Common myeloid progenitor, CD34-positive (primary cell): Measurements from ENCODE around the gene OSCP1.
A peak's percentile ranks its signal among the peaks of the same experiment; 100 is the strongest.

Experiments used
- CTCF ChIA-PET: fragments of 350-600 bp; sonication (Branson Sonifier 250); formaldehyde crosslinking; loops from one replicate; lab custom pipeline; 2021; ENCODE audit warnings: antibody characterized with exemption; lab: Charles Lee
- POLR2A ChIA-PET: fragments of 350-600 bp; sonication (Branson Sonifier 250); formaldehyde crosslinking; loops from one replicate; lab custom pipeline; 2021; ENCODE audit warnings: antibody characterized with exemption; lab: Charles Lee
- DNase-seq, 3 donors: peaks; one replicate each; pipeline versions ENCODE4 v3.0.0 to v3.0.0-alpha.2; 2013
- H3K27ac ChIP-seq, 2 experiments: 1 replicate in 1 of 2; 2 replicates in 1 of 2; pipeline ENCODE4 v1.7.0; 2013; ENCODE audit warnings: inconsistent platforms in 2 of 2, low read length in 2 of 2, mild to moderate bottlenecking in 2 of 2, low read depth in 1 of 2, moderate library complexity in 1 of 2; ENCODE audit not compliant: severe bottlenecking in 2 of 2, insufficient read depth in 1 of 2, poor library complexity in 1 of 2
- H3K27me3 ChIP-seq, 5 experiments: replicated peaks in 2 of 5; 1 replicate in 3 of 5; 2 replicates in 2 of 5; pipeline versions ENCODE4 v1.6.1 to v1.7.0; 2013; ENCODE audit warnings: low read length in 4 of 5, mild to moderate bottlenecking in 2 of 5, moderate library complexity in 2 of 5, inconsistent platforms in 1 of 5; ENCODE audit not compliant: insufficient read depth in 5 of 5, control insufficient read depth in 4 of 5
- H3K36me3 ChIP-seq, 4 experiments: 1 replicate in 2 of 4; 2 replicates in 2 of 4; pipeline versions ENCODE4 v1.6.1 to v1.7.0; 2013; ENCODE audit warnings: low read length in 3 of 4, control low read depth in 1 of 4, mild to moderate bottlenecking in 1 of 4; ENCODE audit not compliant: control insufficient read depth in 4 of 4, insufficient read depth in 4 of 4
- H3K4me1 ChIP-seq, 4 experiments: 1 replicate in 3 of 4; 2 replicates in 1 of 4; pipeline versions ENCODE4 v1.6.1 to v1.7.1; 2013; ENCODE audit warnings: low read length in 3 of 4, mild to moderate bottlenecking in 3 of 4, control low read depth in 1 of 4, inconsistent platforms in 1 of 4, moderate library complexity in 1 of 4; ENCODE audit not compliant: control insufficient read depth in 4 of 4, insufficient read depth in 4 of 4; ENCODE audit errors: control extremely low read depth in 1 of 4
- H3K4me3 ChIP-seq, 7 experiments: 1 replicate in 4 of 7; 2 replicates in 3 of 7; pipeline versions ENCODE4 v1.5.1 to v1.7.0; 2013; ENCODE audit warnings: mild to moderate bottlenecking in 7 of 7, low read length in 6 of 7, moderate library complexity in 6 of 7, inconsistent platforms in 2 of 7, low read depth in 2 of 7, control low read depth in 1 of 7; ENCODE audit not compliant: insufficient read depth in 4 of 7, control insufficient read depth in 1 of 7; ENCODE audit errors: extremely low read depth in 1 of 7
- H3K9me3 ChIP-seq, 5 experiments: 1 replicate in 4 of 5; 2 replicates in 1 of 5; pipeline versions ENCODE4 v1.6.1 to v1.7.1; 2013; ENCODE audit warnings: low read length in 4 of 5, mild to moderate bottlenecking in 2 of 5, inconsistent platforms in 1 of 5, low read depth in 1 of 5, moderate library complexity in 1 of 5; ENCODE audit not compliant: control insufficient read depth in 4 of 5, insufficient read depth in 2 of 5; ENCODE audit errors: control extremely low read depth in 1 of 5
- WGBS: methylation state at CpG from one replicate; pipeline ENCODE4 v1.1.5; 2013; ENCODE audit not compliant: insufficient coverage; 5-methylcytosine and 5-hydroxymethylcytosine counted together

Gene OSCP1

GRCh38 chr1:36415661-36416326, 34.5 kb downstream of the OSCP1 start:
- CTCF ChIA-PET = interaction anchor here (0.7 to 5.8 kb wide), 2 partner anchors 49 to 72 kb away, joined by 3 to 86 read pairs; no protein-coding TSS in a partner anchor
- POLR2A ChIA-PET = no interaction called here
- Histone ChIP-seq H3K9me3 (peaks cover 0 to 4% (median 0%) of the 10 kb centered on the region in 5 experiments), H3K4me1 (peaks cover 4 to 11% (median 6%) of the 10 kb centered on the region in 4 experiments), H3K27me3 (no peaks in the 10 kb centered on the region), H3K36me3 (no peaks in the 10 kb centered on the region), H3K4me3 (no peak overlapping the region), H3K27ac (no peak overlapping the region)
- WGBS = 100% methylated on average over 13 of the region's 15 CpGs
- no peak for DNase-seq

GRCh38 chr1:36414384-36414783, 35.9 kb downstream of the OSCP1 start:
- Histone ChIP-seq H3K9me3 (peaks cover 0 to 4% (median 0%) of the 10 kb centered on the region in 5 experiments), H3K36me3 (peaks cover 0 to 2% (median 0%) of the 10 kb centered on the region in 4 experiments), H3K4me3 (no peak overlapping the region), H3K27ac (no peak overlapping the region), H3K4me1 (peaks cover 0 to 6% (median 3%) of the 10 kb centered on the region in 4 experiments), H3K27me3 (no peaks in the 10 kb centered on the region)
- no peak for DNase-seq
- 89% methylated on average over 3 of the region's 4 CpGs for WGBS
- ChIA-PET CTCF (interaction anchor here (1.2 to 4.1 kb wide), 4 partner anchors 30 to 72 kb away, joined by 3 to 23 read pairs (median 6); no protein-coding TSS in a partner anchor), POLR2A (no interaction called here)

DNA sequence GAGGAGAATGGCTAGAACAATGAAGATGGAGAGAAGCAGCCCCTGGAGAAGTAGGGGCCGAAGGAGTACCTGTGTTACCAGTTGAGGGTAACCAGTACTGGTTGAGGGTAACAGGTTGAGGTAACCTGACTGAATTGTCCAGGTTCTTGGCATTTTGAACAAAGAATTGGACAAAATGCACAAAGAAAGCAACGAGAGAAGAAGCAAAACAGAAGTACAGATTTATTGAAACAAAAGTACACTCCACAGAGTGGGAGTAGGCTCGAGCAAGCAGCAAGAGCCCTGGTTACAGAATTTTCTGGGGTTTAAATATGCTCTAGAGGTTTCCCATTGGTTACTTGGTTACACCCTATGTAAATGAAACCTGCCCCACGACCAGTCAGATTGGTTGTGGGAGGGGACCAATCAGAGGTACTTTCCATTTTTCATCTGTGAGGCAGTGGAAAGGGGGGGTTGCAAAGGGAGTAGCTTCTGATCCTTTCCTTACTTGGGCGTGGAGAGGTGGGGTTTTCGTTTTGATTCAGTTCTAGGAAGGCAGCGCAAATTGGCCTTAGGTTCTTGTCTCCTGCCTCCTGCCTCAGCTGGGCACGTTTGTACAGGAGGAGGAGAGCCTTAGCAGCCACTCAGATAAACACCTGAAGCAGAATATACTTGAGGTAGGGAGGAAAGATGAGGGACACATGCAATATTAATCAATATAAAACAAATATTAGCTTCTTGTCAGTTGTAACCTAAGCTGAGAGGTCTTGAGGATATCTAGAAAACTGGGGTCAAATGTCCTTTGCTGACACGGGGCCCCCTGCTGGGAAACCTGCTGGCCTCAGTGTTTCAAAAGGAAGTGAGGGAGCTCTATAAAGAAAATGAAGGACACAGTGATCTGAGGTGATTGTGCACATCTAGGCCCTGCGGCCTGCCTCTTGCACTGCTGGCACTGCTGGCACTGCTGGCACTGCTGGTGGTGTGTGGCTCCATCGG, 38.3 kb downstream of the OSCP1 start:
- Histone ChIP-seq H3K36me3 (peaks cover 0 to 5% (median 2%) of the 10 kb centered on the region in 4 experiments), H3K4me3 (peak overlapping the region in 1 of 7 experiments; percentile 4), H3K9me3 (peaks cover 0 to 4% (median 0%) of the 10 kb centered on the region in 5 experiments), H3K4me1 (peaks cover 0 to 6% (median 3%) of the 10 kb centered on the region in 4 experiments), H3K27me3 (no peaks in the 10 kb centered on the region), H3K27ac (no peak overlapping the region)
- peak; percentile 47 to 86 (median 78) for DNase-seq
- CTCF ChIA-PET = interaction anchor here (0.6 to 4.1 kb wide), 10 partner anchors 8 to 70 kb away, joined by 3 to 23 read pairs (median 5); no protein-coding TSS in a partner anchor
- POLR2A ChIA-PET = interaction anchor here (0.7 kb wide), 1 partner anchor 47 kb away, joined by 4 read pairs; no protein-coding TSS in a partner anchor
- WGBS = 93% methylated on average over 4 of the region's 11 CpGs

DNA sequence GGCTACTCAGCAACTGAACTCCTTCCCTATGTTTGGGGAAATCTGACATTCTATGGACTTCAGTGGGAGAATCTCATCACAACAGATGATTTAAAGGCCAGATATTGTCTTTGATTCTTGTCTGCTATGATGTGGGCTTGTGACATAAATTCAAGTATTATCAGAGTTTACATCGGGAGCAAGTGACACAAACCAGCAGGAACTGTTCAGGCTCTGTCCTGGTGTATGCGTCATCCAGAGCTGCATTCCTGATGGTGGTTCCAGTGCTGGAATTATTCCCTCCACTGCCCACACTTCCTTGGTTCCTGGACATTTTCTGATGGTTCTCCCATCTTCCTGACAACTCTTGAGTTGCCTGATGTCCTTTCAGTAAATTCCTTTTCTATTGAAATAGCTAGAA, 41.8 kb downstream of the OSCP1 start:
- Histone ChIP-seq H3K9me3 (no peaks in the 10 kb centered on the region), H3K27me3 (no peaks in the 10 kb centered on the region), H3K36me3 (peaks cover 0 to 7% (median 2%) of the 10 kb centered on the region in 4 experiments), H3K4me3 (no peak overlapping the region), H3K4me1 (peaks cover 0 to 6% (median 3%) of the 10 kb centered on the region in 4 experiments), H3K27ac (no peak overlapping the region)
- ChIA-PET CTCF (interaction anchor here (2.1 kb wide), 1 partner anchor 22 kb away, joined by 7 read pairs; no protein-coding TSS in a partner anchor), POLR2A (no interaction called here)
- DNase-seq = no peak
- 100% methylated on average over 2 of the region's 2 CpGs for WGBS

GRCh38 chr1:36406440-36406839, 43.8 kb downstream of the OSCP1 start:
- ChIA-PET POLR2A (no interaction called here), CTCF (no interaction called here)
- Histone ChIP-seq H3K4me3 (no peak overlapping the region), H3K27ac (no peak overlapping the region), H3K36me3 (peaks cover 0 to 7% (median 2%) of the 10 kb centered on the region in 4 experiments), H3K4me1 (peaks cover 0 to 5% (median 2%) of the 10 kb centered on the region in 4 experiments), H3K9me3 (peaks cover 0 to under 1% (median 0%) of the 10 kb centered on the region in 5 experiments), H3K27me3 (no peaks in the 10 kb centered on the region)
- 100% methylated on average over 1 of the region's 1 CpG for WGBS
- no peak for DNase-seq

GRCh38 chr1:36402504-36402890, 47.8 kb downstream of the OSCP1 start:
- Histone ChIP-seq H3K27me3 (no peaks in the 10 kb centered on the region), H3K4me1 (peaks cover 0 to 23% (median 17%) of the 10 kb centered on the region in 4 experiments), H3K27ac (no peak overlapping the region), H3K9me3 (peaks cover 0 to 2% (median 0%) of the 10 kb centered on the region in 5 experiments), H3K36me3 (peaks cover 0 to 5% (median 2%) of the 10 kb centered on the region in 4 experiments), H3K4me3 (no peak overlapping the region)
- ChIA-PET CTCF (interaction anchor here (2.0 kb wide), 1 partner anchor 60 kb away, joined by 6 read pairs; no protein-coding TSS in a partner anchor), POLR2A (no interaction called here)
- no peak for DNase-seq
- WGBS = 100% methylated on average over 1 of the region's 4 CpGs
